Measurements from ENCODE around the gene MATN3. TPM values are rescaled to one million over a fixed set of nuclear protein-coding genes. Genes with fewer than 3 reads are reported as not detected.
A peak's percentile ranks its signal among the peaks of the same experiment; 100 is the strongest.

The MATN3 gene
- total and polyA plus RNA-seq, 2 of the 8 experiments (the other 6 are each of a cell fraction or from before 2014, with no cell fraction given), result 3.0 to 9.9 TPM

- Histone ChIP-seq H3K9me3 (ENCODE audit: insufficient read depth in 2 of 2, low read depth in 1 of 2, low read length in 1 of 2) (peaks cover 9 to 12% of the 10 kb centered on the region in 2 experiments; a peak in 3 of 4 replicates), H2BK20ac (ENCODE audit: low read length) (no peak overlapping the region), H4K91ac (replicated peaks; ENCODE audit: insufficient read length, low read length) (no peak overlapping the region), H3K23me2 (ENCODE audit: low read depth, low read length) (no peaks in the 10 kb centered on the region), H3K14ac (ENCODE audit: insufficient read length) (peak overlapping the region; percentile 48), H3K4ac (replicated peaks; ENCODE audit: insufficient read length, low read depth, low read length) (no peak overlapping the region), H2BK5ac (ENCODE audit: low read depth, low read length) (no peak overlapping the region), H2AK5ac (ENCODE audit: low read depth, low read length) (no peak overlapping the region), H3K56ac (replicated peaks; ENCODE audit: insufficient read length, low read depth, low read length) (no peak overlapping the region), H2BK12ac (ENCODE audit: low read depth, low read length) (no peak overlapping the region), H3K18ac (ENCODE audit: extremely low read depth, low read length) (no peak overlapping the region), H3K4me1 (replicated peaks in 1 of 4; ENCODE audit: control insufficient read depth in 3 of 4, insufficient read depth in 4 of 4, low read length in 3 of 4) (peaks cover 0 to 3% (median under 1%) of the 10 kb centered on the region in 4 experiments; a peak in 3 of 7 replicates), H4K5ac (ENCODE audit: insufficient read length, low read depth, low read length) (no peak overlapping the region), H2BK120ac (replicated peaks; ENCODE audit: low read depth, low read length) (no peak overlapping the region), H3K4me2 (ENCODE audit: insufficient read depth in 1 of 2, low read depth in 2 of 2, low read length in 2 of 2) (no peak overlapping the region), H4K8ac (ENCODE audit: extremely low read depth, insufficient read depth, low read length) (no peak overlapping the region), H3K23ac (ENCODE audit: insufficient read length) (no peak overlapping the region), H3K79me1 (ENCODE audit: low read depth, low read length) (no peaks in the 10 kb centered on the region), H3K79me2 (ENCODE audit: control insufficient read depth in 1 of 2, insufficient read depth in 2 of 2, low read length in 2 of 2) (no peaks in the 10 kb centered on the region), H3K36me3 (ENCODE audit: control insufficient read depth in 2 of 4, insufficient read depth in 4 of 4, low read length in 3 of 4) (no peaks in the 10 kb centered on the region), H3K9ac (replicated peaks in 1 of 4; ENCODE audit: extremely low read depth in 1 of 4, low read depth in 3 of 4, low read length in 3 of 4) (no peak overlapping the region), H3K27ac (ENCODE audit: low read depth, low read length) (no peak overlapping the region), H2AFZ (ENCODE audit: low read length) (no peak overlapping the region), H4K20me1 (replicated peaks in 1 of 2; ENCODE audit: control insufficient read depth in 1 of 2, insufficient read depth in 2 of 2, low read length in 2 of 2) (no peaks in the 10 kb centered on the region), H3K27me3 (replicated peaks in 1 of 4; ENCODE audit: control insufficient read depth in 3 of 4, extremely low read depth in 1 of 4, insufficient read depth in 3 of 4, low read length in 3 of 4) (0 out of 7 replicates have a peak, but pooled peaks cover 0 to 3% (median 0%) of the 10 kb centered on the region in 4 experiments), H2BK15ac (ENCODE audit: low read length) (no peak overlapping the region), H3K4me3 (ENCODE audit: extremely low read depth in 1 of 4, insufficient read depth in 2 of 4, low read depth in 3 of 4, low read length in 4 of 4) (no peak overlapping the region)
- DNase-seq (ENCODE audit: low read depth in 1 of 2, low spot score in 2 of 2), result no peak
- 94% methylated on average over 2 of the region's 2 CpGs; no CpG with 5 or more reads in 1 of the 2 experiments for WGBS, 2 experiments (ENCODE audit: extremely low coverage in 1 of 2, insufficient coverage in 1 of 2, insufficient read length in 1 of 2, insufficient replicate concordance in 2 of 2, low coverage in 1 of 2, low lambda C conversion rate in 2 of 2, missing lambda C conversion rate in 1 of 2)
- POLR2A ChIA-PET (ENCODE audit: partially characterized antibody), result no interaction called here
- CTCF ChIA-PET (ENCODE audit: partially characterized antibody), result no interaction called here
- no peak for FAIRE-seq
- TF ChIP-seq SAP30 (IDR thresholded peaks at IDR 0.05; ENCODE audit: insufficient read depth, insufficient replicate concordance, low read length) (no peak), CEBPB (IDR thresholded peaks at IDR 0.05; ENCODE audit: low read depth, low read length) (no peak), BRCA1 (IDR thresholded peaks at IDR 0.05; ENCODE audit: low read depth, low read length) (no peak), E2F6 (IDR thresholded peaks at IDR 0.05) (no peak), TAF7 (optimal IDR thresholded peaks at IDR 0.05; ENCODE audit: borderline replicate concordance, low read depth, low read length) (no peak), BCL11A (IDR thresholded peaks at IDR 0.05; ENCODE audit: low read depth in 2 of 2, low read length in 2 of 2) (no peak), CHD2 (IDR thresholded peaks at IDR 0.05; ENCODE audit: low read length) (no peak), HDAC6 (IDR thresholded peaks at IDR 0.05; ENCODE audit: low read depth, low read length) (no peak), ASH2L (IDR thresholded peaks at IDR 0.05; ENCODE audit: low read length) (no peak), POU5F1 (IDR thresholded peaks at IDR 0.05; ENCODE audit: low read depth, low read length) (no peak), CHD1 (IDR thresholded peaks at IDR 0.05; ENCODE audit: low read depth, low read length) (no peak), ZNF274 (IDR thresholded peaks at IDR 0.05; ENCODE audit: borderline replicate concordance, extremely low read depth, low read length) (no peak), SRF (IDR thresholded peaks at IDR 0.05; ENCODE audit: low read depth, low read length) (no peak), TBP (IDR thresholded peaks at IDR 0.05; ENCODE audit: low read depth, low read length) (no peak)
Observed at GRCh38 chr2:20018601-20019152, 6.2 kb upstream of the MATN3 start.

All from H1 (cell line).